ENCODE results near the gene KDM4B. TPM values are rescaled to one million over a fixed set of nuclear protein-coding genes. Genes with fewer than 3 reads are reported as not detected.
A peak's percentile ranks its signal among the peaks of the same experiment; 100 is the strongest.

Gene KDM4B
- polyA plus RNA-seq, 3 donors, result 6.4 to 22.7 (median 12.7) TPM

DNA sequence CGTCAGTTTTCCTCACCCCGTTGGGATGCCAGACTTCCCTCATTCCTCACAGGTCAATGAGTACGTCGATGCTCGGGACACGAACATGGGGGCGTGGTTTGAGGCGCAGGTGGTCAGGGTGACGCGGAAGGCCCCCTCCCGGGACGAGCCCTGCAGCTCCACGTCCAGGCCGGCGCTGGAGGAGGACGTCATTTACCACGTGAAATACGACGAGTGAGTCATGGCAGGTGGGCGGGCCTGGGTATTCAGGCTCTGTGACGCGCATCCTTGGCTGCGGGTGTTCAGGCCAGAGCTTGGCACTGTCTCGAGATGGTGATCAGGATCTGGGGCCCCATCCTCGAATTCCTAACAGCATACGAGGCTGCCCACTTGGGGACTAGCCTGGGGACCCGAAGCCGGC, 38.2 kb upstream of the KDM4B start:
- TF ChIP-seq, protein P1, sequence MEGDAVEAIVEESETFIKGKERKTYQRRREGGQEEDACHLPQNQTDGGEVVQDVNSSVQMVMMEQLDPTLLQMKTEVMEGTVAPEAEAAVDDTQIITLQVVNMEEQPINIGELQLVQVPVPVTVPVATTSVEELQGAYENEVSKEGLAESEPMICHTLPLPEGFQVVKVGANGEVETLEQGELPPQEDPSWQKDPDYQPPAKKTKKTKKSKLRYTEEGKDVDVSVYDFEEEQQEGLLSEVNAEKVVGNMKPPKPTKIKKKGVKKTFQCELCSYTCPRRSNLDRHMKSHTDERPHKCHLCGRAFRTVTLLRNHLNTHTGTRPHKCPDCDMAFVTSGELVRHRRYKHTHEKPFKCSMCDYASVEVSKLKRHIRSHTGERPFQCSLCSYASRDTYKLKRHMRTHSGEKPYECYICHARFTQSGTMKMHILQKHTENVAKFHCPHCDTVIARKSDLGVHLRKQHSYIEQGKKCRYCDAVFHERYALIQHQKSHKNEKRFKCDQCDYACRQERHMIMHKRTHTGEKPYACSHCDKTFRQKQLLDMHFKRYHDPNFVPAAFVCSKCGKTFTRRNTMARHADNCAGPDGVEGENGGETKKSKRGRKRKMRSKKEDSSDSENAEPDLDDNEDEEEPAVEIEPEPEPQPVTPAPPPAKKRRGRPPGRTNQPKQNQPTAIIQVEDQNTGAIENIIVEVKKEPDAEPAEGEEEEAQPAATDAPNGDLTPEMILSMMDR (IDR thresholded peaks at IDR 0.05), result no peak
- Histone ChIP-seq H3K27ac (ENCODE audit: low read depth in 1 of 2, low read length in 2 of 2) (no peak overlapping the region), H3K4me2 (replicated peaks; ENCODE audit: extremely low read depth, low read length, poor library complexity, severe bottlenecking) (no peak overlapping the region), H3K36me3 (replicated peaks in 1 of 2; ENCODE audit: control insufficient read depth in 1 of 2, insufficient read depth in 2 of 2, low read length in 2 of 2) (peaks cover 31 to 62% of the 10 kb centered on the region in 2 donors), H3K4me1 (ENCODE audit: control insufficient read depth in 1 of 2, insufficient read depth in 2 of 2, low read length in 2 of 2) (no peaks in the 10 kb centered on the region), H3K9me3 (replicated peaks in 1 of 2; ENCODE audit: control insufficient read depth in 1 of 2, insufficient read depth in 1 of 2, low read length in 2 of 2) (no peaks in the 10 kb centered on the region), H3K27me3 (ENCODE audit: control insufficient read depth in 2 of 2, insufficient read depth in 2 of 2, low read length in 2 of 2) (no peaks in the 10 kb centered on the region), H3K9ac (ENCODE audit: insufficient read depth, low read length, poor library complexity, severe bottlenecking) (no peak overlapping the region), H3K4me3 (replicated peaks in 1 of 3; ENCODE audit: low read depth in 2 of 3, low read length in 3 of 3) (no peak overlapping the region), H3K79me2 (ENCODE audit: insufficient read depth, low read length) (peaks cover 81% of the 10 kb centered on the region), H4K20me1 (ENCODE audit: insufficient read depth, low read length) (no peaks in the 10 kb centered on the region), H2AFZ (ENCODE audit: insufficient read depth, low read depth, low read length, poor library complexity, severe bottlenecking) (no peak overlapping the region)
- Mint-ChIP-seq H3K9me3 (peaks cover 0 to 1% (median 0%) of the 10 kb centered on the region in 7 donors), H3K4me3 (no peak overlapping the region), H3K36me3 (peaks cover 40 to 85% of the 10 kb centered on the region in 2 donors), H3K4me1 (peaks cover 3% of the 10 kb centered on the region), H3K27me3 (ENCODE audit: low read depth in 3 of 3) (peaks cover 0 to 1% (median 0%) of the 10 kb centered on the region in 3 donors), H3K27ac (no peak overlapping the region)
- WGBS (ENCODE audit: insufficient coverage), result 92% methylated on average over 28 of the region's 28 CpGs
- no peak for DNase-seq
- intact Hi-C loops (cut with micrococcal nuclease), result no loop called here

DNA sequence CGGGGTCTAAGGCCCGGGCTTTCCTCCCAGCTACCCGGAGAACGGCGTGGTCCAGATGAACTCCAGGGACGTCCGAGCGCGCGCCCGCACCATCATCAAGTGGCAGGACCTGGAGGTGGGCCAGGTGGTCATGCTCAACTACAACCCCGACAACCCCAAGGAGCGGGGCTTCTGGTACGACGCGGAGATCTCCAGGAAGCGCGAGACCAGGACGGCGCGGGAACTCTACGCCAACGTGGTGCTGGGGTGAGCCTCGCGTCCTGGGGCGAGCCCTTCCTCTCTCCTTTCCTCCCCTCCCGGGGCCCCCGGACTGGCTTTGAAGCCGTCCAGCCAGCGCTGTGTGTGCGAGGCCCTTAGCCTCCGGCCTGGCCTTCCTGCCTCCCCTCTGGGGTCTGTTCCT, 36.2 kb upstream of the KDM4B start:
- Mint-ChIP-seq H3K9me3 (peaks cover 0 to 1% (median 0%) of the 10 kb centered on the region in 7 donors), H3K27me3 (ENCODE audit: low read depth in 3 of 3) (peaks cover 0 to 1% (median 0%) of the 10 kb centered on the region in 3 donors), H3K27ac (peak overlapping the region in 4 of 7 donors; percentile 64 to 73 (median 68)), H3K36me3 (peaks cover 54 to 93% of the 10 kb centered on the region in 2 donors), H3K4me1 (peaks cover 3% of the 10 kb centered on the region), H3K4me3 (no peak overlapping the region)
- Histone ChIP-seq H3K4me2 (replicated peaks; ENCODE audit: extremely low read depth, low read length, poor library complexity, severe bottlenecking) (no peak overlapping the region), H2AFZ (ENCODE audit: insufficient read depth, low read depth, low read length, poor library complexity, severe bottlenecking) (no peak overlapping the region), H3K36me3 (replicated peaks in 1 of 2; ENCODE audit: control insufficient read depth in 1 of 2, insufficient read depth in 2 of 2, low read length in 2 of 2) (peaks cover 36 to 77% of the 10 kb centered on the region in 2 donors), H3K9me3 (replicated peaks in 1 of 2; ENCODE audit: control insufficient read depth in 1 of 2, insufficient read depth in 1 of 2, low read length in 2 of 2) (no peaks in the 10 kb centered on the region), H3K79me2 (ENCODE audit: insufficient read depth, low read length) (peaks cover 81% of the 10 kb centered on the region), H3K27me3 (ENCODE audit: control insufficient read depth in 2 of 2, insufficient read depth in 2 of 2, low read length in 2 of 2) (no peaks in the 10 kb centered on the region), H3K9ac (ENCODE audit: insufficient read depth, low read length, poor library complexity, severe bottlenecking) (no peak overlapping the region), H3K27ac (ENCODE audit: low read depth in 1 of 2, low read length in 2 of 2) (peak overlapping the region in 1 of 2 donors; percentile 36), H3K4me3 (replicated peaks in 1 of 3; ENCODE audit: low read depth in 2 of 3, low read length in 3 of 3) (no peak overlapping the region), H4K20me1 (ENCODE audit: insufficient read depth, low read length) (no peaks in the 10 kb centered on the region), H3K4me1 (ENCODE audit: control insufficient read depth in 1 of 2, insufficient read depth in 2 of 2, low read length in 2 of 2) (no peaks in the 10 kb centered on the region)
- TF ChIP-seq, protein P1 (IDR thresholded peaks at IDR 0.05), result no peak
- DNase-seq, result no peak
- intact Hi-C loops (cut with micrococcal nuclease), result no loop called here
- WGBS (ENCODE audit: insufficient coverage), result 98% methylated on average over 24 of the region's 32 CpGs

Measured in CD14-positive monocyte (primary cell).